HG03139 (cell line): ENCODE measurements around the gene MLIP.
"Not testable (repeated sequence)": the region's sequence is repeated elsewhere in the genome, so short reads cannot be mapped to it uniquely, and the experiment has no call there.

Source experiments
- ATAC-seq: cut with Tn5 transposase; IDR thresholded peaks from one replicate; pipeline ENCODE4 v1.9.1; 2021; ENCODE audit not compliant: unreplicated experiment

MLIP gene

DNA sequence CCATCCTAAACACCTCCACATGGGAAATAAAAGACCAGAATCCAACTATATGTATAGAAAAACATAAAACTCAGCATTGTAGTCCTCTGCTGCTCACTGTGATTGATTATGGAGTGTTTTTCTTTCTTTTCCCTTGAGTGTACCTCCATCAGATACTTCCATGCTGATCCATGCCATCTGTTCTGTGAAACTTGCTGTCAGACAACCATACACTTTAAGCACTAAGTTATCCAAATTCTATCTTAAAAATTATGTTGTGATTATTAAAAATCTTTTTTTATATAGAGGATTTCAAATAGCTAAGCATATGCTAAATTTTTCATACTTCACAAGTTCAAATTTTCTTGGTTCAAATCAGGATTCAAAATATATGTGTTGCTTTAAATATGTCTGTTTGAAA, 105.1 kb downstream of the MLIP start:
- no peak for ATAC-seq

DNA sequence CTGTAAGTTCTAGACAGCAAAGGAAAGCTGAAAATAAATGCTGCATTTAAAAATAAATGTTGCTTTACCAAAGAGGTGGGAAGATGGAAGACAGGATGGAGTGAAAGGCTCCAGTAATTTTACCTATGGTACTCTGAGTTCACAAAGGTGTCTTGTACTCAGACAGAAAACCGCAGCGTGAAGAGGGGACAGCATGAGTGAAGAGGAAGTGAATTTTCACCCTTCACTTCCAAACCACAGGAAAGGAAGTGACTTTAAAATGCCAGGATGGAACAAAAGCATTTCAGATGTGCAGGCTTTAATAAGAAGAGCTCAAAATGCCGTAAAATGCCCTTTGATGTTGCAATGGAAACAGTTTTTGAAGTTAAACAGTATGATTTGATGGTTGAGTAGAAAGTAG, 105.8 kb downstream of the MLIP start:
- no peak for ATAC-seq

DNA sequence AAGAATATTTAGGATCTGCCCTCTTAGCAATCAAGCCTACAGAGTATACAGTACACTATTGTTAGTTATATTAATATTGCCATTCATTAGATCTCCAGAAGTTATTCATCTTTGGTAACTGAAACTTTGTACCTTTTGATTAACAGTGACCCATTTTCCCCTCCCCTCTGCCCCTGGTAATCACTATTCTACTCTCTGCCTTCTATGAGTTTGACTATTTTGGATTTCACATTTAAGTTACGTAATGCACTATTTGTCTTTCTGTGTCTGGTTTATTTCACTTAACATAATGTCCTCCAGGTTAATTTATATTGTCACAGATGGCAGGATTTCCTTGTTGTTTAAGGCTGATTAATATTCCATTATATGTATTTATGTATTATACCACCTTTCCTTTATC, 111.0 kb downstream of the MLIP start:
- no peak for ATAC-seq

DNA sequence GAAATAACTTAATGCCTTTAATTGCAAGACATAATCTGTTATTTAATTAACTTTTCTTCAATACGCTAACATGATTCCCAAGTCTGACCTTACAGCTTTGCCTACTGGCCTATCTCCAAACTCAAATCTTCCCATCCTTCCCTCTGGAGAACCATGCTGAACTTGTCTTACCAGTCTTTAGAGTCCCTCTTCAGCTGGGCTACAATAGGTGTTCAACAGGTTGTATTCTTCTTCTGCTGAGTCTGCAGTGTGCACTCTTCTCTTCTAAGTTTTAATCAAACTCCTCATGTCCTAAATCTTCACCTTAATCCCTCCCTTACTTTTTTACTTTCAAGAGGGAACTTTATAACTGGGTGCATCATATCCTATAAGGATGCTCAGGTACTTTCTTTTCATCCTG, 121.5 kb downstream of the MLIP start:
- ATAC-seq, result no peak

DNA sequence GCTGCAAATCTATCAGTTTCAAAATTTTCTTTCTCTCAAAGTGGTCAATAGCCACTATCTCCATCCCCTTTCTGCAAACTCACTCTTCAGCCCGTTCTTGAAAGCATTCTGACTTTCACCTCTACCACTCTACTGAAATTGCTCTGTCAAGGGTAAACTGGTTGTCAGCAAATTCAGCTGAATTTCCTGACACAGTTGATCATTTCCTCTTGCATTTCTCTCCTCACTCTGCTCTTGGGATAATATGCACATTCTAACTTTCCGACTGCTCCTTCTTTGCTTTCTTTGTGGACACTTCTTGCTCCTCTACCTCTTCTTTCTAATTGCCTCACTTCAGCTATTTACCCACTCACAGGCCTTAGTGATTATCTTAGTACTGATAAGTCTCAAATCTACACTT, 123.3 kb downstream of the MLIP start:
- ATAC-seq, result no peak

DNA sequence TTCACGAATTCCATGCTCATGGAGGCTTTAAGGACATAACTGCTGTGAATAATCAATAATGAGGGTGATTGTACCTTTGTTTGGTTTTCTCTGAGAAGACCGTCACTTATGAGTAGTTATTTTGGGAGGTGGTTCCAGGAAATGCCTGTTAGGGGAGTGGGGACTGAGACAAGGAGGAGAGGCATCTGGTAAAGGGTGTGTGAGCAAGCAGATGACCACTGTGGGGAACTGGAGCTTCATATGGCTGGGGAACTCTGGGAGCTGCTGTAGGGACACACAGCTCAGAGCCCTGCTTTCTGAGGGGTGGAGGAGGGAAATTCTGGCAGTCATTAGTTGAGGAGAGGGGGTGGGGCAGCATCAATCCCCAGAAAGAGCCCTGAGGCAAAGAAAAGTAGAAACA, 125.7 kb downstream of the MLIP start:
- ATAC-seq, result no peak

DNA sequence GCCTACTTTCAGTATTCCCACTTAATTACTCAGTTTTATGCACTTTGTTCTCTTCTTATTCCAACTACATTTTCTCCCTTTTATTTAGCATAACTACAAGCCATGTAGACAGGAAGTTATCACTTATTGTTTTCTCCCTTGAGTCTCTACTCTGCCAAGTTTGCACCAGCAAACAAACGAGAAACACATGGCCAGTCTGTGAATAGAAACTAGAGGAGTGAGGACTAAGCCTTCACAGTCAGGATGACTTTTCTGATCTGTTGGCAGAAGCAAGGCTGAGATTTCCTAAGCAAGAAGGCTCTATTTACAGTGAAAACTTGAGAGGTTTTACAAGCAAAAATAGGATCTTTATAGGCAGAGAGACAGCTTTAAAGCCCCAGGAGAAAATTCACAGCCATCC, 127.2 kb downstream of the MLIP start:
- no peak for ATAC-seq

DNA sequence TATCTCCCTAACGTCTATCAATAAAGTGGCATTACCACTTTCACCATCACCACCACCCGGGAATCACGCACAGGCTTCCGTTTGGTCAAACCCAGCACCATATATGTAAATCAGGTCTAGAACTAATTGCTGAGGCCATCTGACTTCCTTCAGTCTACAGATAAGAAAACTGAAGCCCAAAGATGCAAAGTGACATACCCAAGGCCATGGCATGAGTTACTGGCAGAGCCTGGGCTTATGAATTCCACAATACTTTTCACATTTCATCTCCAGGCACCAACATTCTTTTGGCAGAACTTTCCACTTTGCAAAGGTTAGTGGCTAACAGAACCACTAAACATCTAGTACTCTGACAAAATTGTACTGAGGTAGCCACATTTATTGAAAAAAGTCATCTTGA, 132.5 kb downstream of the MLIP start:
- no peak for ATAC-seq

DNA sequence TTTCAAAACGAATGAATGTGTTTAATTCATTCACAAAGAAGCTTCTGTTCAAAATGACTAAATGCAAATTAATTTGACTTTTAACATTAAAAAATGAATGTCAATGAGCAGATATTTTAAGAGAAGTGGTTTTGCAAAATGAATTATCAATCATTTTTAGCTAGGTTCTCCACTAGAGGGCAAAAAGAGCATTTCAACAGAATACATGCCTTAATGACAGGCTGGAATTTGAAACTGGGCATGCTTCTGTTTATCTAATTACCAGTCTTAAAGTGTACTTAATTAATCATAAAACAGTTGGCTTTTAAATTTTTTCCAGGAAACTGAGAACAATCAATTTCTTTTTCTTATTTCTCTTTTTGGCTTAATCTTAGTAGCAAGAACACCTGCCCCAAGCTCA, 133.2 kb downstream of the MLIP start:
- no peak for ATAC-seq

DNA sequence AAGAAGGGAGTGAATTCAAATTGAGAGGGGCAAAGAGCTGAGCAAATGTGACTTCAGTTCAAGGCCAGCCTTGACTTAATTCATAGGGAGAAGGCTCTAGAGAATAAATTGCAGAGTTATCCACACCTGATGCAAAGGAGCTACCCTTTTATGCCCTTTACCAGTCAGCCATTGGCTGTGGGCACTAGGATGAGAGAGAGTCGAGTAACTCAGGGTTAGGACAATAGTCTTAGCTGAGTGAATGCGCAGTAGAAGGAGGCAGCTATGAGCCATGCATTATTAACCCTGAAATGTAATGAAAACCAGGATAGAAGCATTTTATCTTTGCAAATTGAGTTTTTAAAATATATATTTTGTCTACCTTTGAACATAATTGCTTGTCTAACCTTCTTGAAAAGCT, 134.0 kb downstream of the MLIP start:
- ATAC-seq, result no peak

DNA sequence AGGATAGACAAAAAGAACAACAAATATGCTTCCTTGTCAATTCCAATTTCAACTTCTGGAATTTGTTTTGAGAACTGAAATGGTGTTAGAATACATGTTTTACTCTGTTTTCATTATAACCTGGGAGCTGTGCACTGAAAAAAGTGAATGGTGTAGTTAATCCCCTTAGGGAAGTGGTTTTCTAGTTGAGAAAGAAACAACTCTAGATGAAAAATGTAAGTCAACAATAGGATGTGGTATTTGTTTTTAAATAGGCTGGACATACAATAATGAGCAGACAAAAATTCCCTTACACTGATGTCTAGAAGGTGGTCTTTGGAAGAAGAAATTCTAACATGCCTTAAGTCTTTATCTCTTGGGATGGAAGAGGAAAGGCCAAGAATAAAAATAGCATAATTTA, 137.1 kb downstream of the MLIP start:
- ATAC-seq, result peak; percentile 43

DNA sequence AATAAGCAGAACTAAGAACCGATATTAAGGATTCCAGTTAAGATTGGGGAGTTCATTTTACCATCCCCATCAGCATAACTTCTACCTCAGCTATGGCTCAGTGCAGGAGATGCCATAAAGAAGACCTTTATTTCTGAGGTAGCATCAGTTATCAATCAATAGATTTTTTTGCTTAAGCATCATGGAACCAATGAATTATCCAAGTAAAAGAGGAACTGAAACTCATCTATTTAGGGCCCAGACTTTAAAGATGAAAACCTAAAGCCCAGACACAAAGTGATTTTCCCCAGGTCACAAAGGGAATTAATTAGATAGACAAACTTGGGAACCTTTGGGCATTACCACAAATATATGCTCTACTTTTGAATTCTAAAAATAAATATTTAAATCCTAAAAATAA, 137.8 kb downstream of the MLIP start:
- no peak for ATAC-seq

DNA sequence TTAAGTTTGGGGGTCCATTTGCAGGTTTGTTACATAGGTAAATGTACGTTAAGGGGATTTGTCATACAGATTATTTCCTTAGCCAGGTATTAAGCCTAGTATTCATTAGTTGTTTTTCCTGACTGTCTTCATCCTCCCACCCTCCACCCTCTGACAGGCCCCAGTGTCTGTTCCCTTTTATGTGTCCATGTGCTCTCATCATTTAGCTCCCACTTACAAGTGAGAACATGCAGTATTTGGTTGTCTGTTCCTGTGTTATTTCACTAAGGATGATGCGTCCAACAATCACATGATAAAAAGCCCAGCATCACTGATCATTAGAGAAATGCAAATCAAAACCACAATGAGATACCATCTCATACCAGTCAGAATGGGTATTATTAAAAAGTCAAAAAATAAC, 138.6 kb downstream of the MLIP start:
- ATAC-seq, result not testable (repeated sequence)

DNA sequence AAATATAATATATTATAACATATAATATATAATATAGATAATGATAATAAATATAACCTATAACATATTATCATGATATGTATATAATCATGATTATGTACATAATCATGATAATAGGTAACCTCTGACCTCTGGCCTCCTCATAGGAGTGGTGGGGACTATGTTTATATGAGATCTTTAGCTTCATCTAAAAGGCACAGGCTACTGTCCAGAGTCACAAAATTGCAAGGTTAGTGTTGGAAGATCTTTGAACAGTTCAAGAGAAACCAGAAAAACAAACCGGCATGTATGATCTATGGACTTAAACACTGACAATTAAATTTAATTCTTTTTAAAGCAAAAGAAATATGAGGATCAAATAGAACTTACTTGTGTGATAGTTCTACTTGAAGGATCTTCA, 141.3 kb downstream of the MLIP start:
- no peak for ATAC-seq

DNA sequence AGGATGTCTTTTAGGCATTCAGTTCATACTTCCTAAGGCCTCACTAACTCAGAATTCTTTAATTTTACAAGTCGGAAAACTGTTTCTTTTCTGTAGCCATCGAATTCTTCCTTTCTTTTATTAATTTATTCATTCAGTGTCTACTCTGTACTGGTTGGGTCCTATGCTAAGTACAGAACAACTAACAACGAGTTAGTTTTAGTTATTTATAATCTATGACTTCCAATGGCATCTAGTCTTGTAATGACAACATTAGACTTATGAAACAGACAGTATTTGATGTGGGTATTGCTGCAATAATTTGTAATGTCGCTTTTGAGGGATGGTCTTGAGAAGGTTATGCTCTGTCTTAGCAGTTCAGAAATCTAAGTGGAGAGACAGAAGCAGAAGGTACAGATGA, 141.7 kb downstream of the MLIP start:
- ATAC-seq, result no peak

DNA sequence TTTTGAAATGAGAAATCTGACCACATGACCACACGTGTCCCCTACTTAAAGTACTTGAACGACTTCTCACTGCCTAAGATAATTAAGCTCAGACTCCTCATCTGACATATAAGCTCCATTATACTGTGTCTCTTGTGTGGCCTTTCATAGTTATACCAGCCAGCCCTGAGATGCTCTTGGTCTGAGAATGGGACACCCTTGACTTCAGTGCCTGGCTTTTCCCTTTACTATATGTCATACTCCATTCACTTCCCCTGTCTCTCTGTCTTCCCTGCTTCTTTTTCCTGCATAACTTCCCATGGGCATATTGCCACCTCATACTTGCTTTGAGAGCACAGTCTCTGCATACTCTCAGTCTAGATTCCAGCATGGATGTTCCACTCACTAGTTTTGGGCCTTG, 143.6 kb downstream of the MLIP start:
- no peak for ATAC-seq

DNA sequence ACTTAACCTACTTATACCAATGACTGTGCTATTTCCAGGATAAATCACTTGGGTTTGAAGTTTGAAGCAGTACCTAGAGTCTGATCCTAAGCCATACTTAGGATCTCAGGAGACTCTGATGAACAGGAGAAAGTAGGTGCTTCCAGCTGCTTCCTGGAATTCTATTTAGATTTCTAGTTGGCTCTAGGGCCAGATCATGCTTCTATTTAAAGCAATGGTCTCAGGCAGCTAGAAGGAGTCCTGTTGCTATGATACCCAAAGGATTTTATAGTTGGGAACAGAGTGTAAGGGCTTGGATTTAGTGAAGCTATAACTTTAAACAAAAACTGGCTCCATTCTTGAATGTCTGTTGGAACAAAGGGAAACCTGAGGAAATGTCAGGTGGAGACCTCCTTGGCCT, 144.6 kb downstream of the MLIP start:
- no peak for ATAC-seq

DNA sequence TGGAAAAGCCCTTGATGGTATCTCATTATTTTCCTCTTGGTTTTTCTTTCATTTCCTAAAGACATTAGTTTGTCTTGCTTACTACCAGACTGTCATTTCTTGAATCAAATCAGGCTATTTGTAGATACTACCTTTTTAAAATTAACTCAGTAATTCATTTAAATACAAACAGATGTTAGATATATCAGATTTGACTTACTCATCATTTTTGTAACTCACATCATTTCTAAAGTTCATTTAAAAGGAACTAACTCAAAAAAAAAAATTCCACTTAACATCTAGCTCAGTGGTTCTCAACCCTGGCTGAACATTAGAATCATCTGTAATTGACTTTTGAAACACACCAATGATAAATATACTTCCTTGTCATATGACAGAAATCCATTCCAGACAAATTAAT, 148.8 kb downstream of the MLIP start:
- ATAC-seq, result no peak

DNA sequence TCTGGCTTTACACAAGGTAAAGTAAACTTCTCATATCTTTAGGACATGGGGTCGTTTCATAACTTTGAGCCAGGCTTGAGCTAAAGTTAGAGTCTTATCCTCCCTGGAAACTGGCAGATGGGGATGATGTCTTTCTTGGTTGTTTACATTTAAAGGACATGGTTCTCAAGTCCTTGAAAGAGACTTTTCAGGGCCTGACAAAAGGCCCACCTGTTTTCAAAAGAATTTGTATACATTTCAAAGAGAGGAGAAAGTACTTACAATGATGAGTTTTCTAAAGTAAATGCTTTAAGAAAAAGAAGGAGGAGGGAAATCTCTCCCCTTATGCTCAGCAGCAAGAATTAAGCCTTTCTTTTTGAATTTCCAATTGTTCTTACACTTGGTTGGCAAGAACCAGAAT, 151.3 kb downstream of the MLIP start:
- no peak for ATAC-seq

DNA sequence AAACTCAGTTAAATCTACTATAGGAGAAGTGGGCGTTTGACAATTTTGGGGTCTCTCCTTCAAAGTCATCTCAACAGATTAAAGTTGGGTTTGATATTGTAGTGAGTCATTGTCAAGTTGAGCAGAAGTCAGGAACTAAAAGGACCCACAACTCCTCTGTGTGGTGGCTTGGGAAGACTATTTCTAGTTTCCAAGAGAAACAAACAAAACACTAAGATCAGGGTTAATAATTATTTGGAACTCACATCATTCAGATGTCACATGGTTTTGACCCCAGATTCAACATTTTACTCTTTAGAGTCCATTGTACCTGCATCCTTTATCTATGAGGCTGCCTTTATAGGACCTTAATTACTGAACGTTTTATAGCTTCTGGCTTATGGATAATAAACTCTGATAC, 151.7 kb downstream of the MLIP start:
- no peak for ATAC-seq

DNA sequence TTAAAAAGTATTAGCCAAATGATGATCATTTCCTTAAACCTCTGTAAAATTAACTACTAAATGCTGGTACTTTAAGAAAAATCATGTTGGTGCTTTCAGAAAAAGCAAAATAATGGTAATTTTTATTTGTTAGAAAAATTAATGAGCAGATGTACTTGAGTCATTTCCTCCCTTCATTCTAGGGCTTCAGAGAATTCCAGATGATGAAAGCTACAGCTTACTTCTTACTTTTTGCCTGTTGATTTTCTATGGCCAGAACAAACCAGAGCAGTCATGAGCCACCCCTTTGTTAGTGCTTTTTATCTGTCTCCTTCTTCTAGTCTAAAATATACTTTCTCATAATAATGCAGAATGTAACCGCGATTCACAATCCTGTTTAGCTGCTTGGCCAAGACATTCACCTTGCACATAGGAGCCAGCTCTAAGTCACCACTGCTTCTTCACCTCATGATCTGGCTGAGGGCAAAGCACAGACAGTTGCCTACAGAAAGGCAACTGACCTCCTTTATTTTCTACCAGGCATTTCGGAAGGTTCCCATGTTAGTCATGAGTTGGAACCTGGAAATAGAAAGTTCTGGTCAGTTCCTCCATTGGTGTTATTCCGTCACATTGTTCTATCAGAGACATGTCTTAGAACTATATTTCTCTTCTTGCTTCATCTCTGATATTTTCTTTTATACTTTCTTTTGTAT, 153.5 kb downstream of the MLIP start:
- no peak for ATAC-seq

DNA sequence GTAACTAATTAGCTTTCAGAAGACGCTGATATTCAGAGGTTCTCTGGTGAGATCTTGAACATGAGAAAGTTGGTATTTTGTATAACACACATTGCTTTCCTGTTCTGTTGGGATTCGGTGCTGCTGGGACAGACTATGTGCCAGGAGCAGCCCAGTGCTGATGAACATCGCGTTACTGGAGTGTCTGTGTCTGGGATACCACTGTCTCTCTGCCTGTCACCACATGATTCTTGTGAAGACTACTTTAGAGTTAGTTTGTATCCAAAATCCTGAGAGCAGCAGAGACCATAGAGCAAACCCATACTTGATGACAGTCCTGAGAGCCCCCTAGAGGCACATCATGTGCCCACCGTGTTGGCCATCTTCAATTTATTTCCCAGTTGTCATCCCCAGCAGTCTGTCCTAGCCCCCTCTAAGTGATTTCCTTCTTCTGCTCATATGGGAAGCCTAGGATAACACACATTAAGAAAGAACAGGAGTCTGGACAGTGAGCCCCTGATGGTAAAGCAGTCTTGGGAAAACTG, 155.2 kb downstream of the MLIP start:
- ATAC-seq, result no peak

DNA sequence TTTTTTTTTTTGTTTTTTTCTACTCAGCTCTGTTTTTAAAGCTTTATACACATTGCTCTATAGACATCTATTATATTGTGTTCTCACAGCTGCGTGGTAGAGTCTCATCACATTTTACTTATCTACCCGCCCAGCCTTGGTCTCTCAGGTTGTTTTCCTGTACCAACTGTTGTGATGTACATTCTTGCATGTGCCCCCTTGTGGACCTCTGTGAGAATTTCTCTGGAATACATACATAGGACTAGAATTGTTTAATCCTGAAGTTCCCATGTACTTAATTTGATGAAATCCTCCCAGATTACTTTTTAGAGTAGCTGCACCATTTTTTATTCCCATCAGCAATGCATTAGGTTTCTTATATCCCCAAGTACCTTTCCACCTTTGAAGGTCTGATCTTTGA, 156.6 kb downstream of the MLIP start:
- no peak for ATAC-seq
